OCI-LY3 (cell line): ENCODE results near the gene HERC4.

Experiments
- H2AFZ ChIP-seq: fragments of 200-600, 300-600 bp; shearing (Covaris generic); 2 replicates; pipeline ENCODE4 v1.6.0; 2014; ENCODE audit warnings: antibody characterized with exemption, low read depth, low read length
- H3K27ac ChIP-seq: fragments of 200-600, 300-600 bp; sonication (generic); 2 replicates; pipeline ENCODE4 v1.5.1; 2014; ENCODE audit warnings: mild to moderate bottlenecking, low read length, moderate library complexity, mixed read lengths
- H3K27me3 ChIP-seq: fragments of 200-600, 300-600 bp; sonication (generic); 2 replicates; pipeline ENCODE4 v1.6.1; 2014; ENCODE audit warnings: low read depth, low read length, mixed read lengths
- H3K36me3 ChIP-seq: fragments of 200-600, 300-600 bp; sonication (generic); replicated peaks from 2 replicates; pipeline ENCODE3; 2014; ENCODE audit warnings: low read depth, low read length, mixed read lengths
- H3K4me1 ChIP-seq: fragments of 300-600, 200-600 bp; sonication (generic); 2 replicates; pipeline ENCODE4 v1.6.1; 2014; ENCODE audit warnings: low read length, mixed read lengths
- H3K4me2 ChIP-seq: fragments of 200-600, 300-600 bp; sonication (generic); 2 replicates; pipeline ENCODE4 v1.6.1; 2014; ENCODE audit warnings: low read length, mixed read lengths
- H3K4me3 ChIP-seq: fragments of 300-600, 200-600 bp; sonication (generic); 2 replicates; pipeline ENCODE4 v1.5.1; 2014; ENCODE audit warnings: antibody characterized with exemption, mild to moderate bottlenecking, low read length, moderate library complexity
- H3K79me2 ChIP-seq: fragments of 300-600, 200-600 bp; shearing (Covaris generic); 2 replicates; pipeline ENCODE4 v1.6.1; 2014; ENCODE audit warnings: mild to moderate bottlenecking, low read length, mixed read lengths
- H3K9ac ChIP-seq: fragments of 300-600, 200-600 bp; shearing (Covaris generic); 2 replicates; pipeline ENCODE4 v1.6.0; 2014; ENCODE audit warnings: mild to moderate bottlenecking, low read length, moderate library complexity
- H3K9me3 ChIP-seq: fragments of 200-600, 300-600 bp; shearing (Covaris generic); 2 replicates; pipeline ENCODE4 v1.6.1; 2014; ENCODE audit warnings: low read length, mixed read lengths; ENCODE audit not compliant: insufficient read depth
- H4K20me1 ChIP-seq: fragments of 200-600, 300-600 bp; sonication (generic); 2 replicates; pipeline ENCODE4 v1.6.1; 2016; ENCODE audit warnings: low read length, mixed read lengths; ENCODE audit not compliant: insufficient read depth
- CTCF ChIP-seq: fragments of 200-600, 300-600 bp; sonication (generic); IDR thresholded peaks from 2 replicates; pipeline ENCODE4 v1.5.1; 2014; ENCODE audit warnings: antibody characterized with exemption, low read length, low read depth
- EZH2phosphoT487 ChIP-seq: fragments of 200-600 bp; shearing (Covaris generic); IDR thresholded peaks from 2 replicates; pipeline ENCODE4 v1.6.1; 2018; ENCODE audit warnings: antibody characterized with exemption, mixed run types, low read depth

The HERC4 gene

GRCh38 chr10:68007356-68007755 lies 67.7 kb downstream of the HERC4 start:
- no peaks in the 10 kb centered on the region for H3K4me1 ChIP-seq
- no peaks in the 10 kb centered on the region for H3K79me2 ChIP-seq
- H3K27ac ChIP-seq = no peak overlapping the region
- no peaks in the 10 kb centered on the region for H3K27me3 ChIP-seq
- H3K36me3 ChIP-seq = peaks cover 4% of the 10 kb centered on the region
- no peaks in the 10 kb centered on the region for H4K20me1 ChIP-seq
- H3K4me3 ChIP-seq = no peak overlapping the region
- TF ChIP-seq CTCF = no peak
- TF ChIP-seq EZH2phosphoT487 = no peak
- H3K9ac ChIP-seq = no peak overlapping the region
- no peak overlapping the region for H3K4me2 ChIP-seq
- no peaks in the 10 kb centered on the region for H3K9me3 ChIP-seq
- H2AFZ ChIP-seq = no peak overlapping the region

GRCh38 chr10:68001539-68001938 lies 73.5 kb downstream of the HERC4 start:
- Histone ChIP-seq H3K9ac (no peak overlapping the region), H3K4me2 (no peak overlapping the region), H3K36me3 (no peaks in the 10 kb centered on the region), H4K20me1 (no peaks in the 10 kb centered on the region), H2AFZ (no peak overlapping the region), H3K4me3 (no peak overlapping the region), H3K27me3 (no peaks in the 10 kb centered on the region), H3K27ac (no peak overlapping the region), H3K79me2 (no peaks in the 10 kb centered on the region), H3K9me3 (no peaks in the 10 kb centered on the region), H3K4me1 (no peaks in the 10 kb centered on the region)
- no peak for TF ChIP-seq EZH2phosphoT487
- no peak for TF ChIP-seq CTCF

DNA sequence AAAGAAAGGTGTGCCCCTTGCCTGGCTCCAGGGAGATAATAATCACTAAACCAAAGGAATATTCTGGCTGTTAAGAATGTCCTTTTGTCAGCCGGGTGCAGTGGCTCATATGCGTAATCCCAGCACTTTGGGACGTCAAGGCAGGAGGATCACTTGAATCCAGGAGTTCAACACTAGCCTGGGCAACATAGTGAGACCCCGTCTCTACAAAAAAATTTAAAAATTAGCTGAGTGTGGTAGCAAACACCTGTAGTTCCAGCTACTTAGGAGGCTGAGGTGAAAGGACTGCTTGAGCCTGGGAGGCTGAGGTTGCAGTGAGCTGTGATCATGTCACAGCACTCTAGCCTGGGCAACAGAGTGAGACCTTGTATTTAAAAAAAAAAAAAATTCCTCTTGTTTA lies 74.1 kb downstream of the HERC4 start:
- no peaks in the 10 kb centered on the region for H3K79me2 ChIP-seq

DNA sequence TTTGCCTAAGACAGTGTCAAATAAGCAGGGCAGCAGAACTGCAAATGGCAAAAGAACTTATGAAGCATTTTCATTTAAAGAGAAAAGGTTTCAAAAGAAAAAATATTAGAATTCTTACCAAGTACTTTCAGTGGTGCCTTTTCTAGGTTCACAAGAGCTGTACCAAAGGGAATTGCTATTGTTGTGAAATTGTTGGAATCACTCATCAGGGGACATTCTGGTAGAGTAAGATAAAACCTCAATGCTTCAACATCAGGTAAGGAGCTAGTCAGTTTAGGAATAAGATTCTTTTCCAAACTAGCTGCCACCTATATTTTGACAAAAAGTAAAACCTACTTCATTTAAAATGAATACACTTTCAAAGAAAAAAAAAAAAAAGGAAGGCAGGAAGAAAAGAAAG lies 85.0 kb downstream of the HERC4 start:
- Histone ChIP-seq H3K4me2 (no peak overlapping the region), H3K79me2 (no peaks in the 10 kb centered on the region), H3K27ac (no peak overlapping the region), H3K9ac (no peak overlapping the region), H4K20me1 (no peaks in the 10 kb centered on the region), H3K27me3 (no peaks in the 10 kb centered on the region), H3K9me3 (no peaks in the 10 kb centered on the region), H3K4me3 (no peak overlapping the region), H3K4me1 (peaks cover 12% of the 10 kb centered on the region), H2AFZ (no peak overlapping the region), H3K36me3 (peaks cover 4% of the 10 kb centered on the region)
- TF ChIP-seq CTCF (no peak), EZH2phosphoT487 (no peak)

More for the DNA sequence above, 74.1 kb downstream of the HERC4 start:
- Histone ChIP-seq H3K4me3 (no peak overlapping the region), H3K9me3 (no peaks in the 10 kb centered on the region), H3K9ac (no peak overlapping the region), H3K36me3 (no peaks in the 10 kb centered on the region), H3K4me1 (no peaks in the 10 kb centered on the region), H3K4me2 (no peak overlapping the region), H4K20me1 (no peaks in the 10 kb centered on the region), H2AFZ (no peak overlapping the region), H3K27me3 (no peaks in the 10 kb centered on the region), H3K27ac (no peak overlapping the region)
- no peak for TF ChIP-seq CTCF
- TF ChIP-seq EZH2phosphoT487 = no peak
